GM19372 (cell line): ENCODE data around the gene DLGAP1.
"Not testable (repeated sequence)": the region's sequence is repeated elsewhere in the genome, so short reads cannot be mapped to it uniquely, and the experiment has no call there.

ENCODE experiments used
- ATAC-seq: cut with Tn5 transposase; IDR thresholded peaks from one replicate; pipeline ENCODE4 v1.9.1; 2021; ENCODE audit warnings: mild to moderate bottlenecking, low read depth, moderate library complexity; ENCODE audit not compliant: unreplicated experiment

Gene DLGAP1

DNA sequence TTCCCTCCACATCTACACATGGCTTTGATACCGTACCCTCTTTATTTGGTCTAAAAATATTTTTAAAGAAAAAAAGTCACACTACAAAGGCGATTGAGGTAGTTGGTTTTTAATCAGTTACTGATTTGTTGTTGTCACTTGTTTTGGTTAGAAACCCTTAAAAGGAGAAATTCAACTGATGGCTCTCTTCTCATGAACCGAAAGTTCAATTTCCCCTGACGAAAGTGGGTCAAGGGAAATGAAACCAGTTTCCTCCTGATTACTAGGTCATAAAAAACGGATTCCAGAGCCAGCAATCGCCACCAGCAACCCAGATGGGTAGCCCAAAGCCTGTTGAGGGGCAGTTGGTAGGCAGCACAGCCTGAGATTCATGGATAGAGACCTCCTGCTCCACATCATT lies 63.2 kb downstream of the DLGAP1 start:
- ATAC-seq = no peak

DNA sequence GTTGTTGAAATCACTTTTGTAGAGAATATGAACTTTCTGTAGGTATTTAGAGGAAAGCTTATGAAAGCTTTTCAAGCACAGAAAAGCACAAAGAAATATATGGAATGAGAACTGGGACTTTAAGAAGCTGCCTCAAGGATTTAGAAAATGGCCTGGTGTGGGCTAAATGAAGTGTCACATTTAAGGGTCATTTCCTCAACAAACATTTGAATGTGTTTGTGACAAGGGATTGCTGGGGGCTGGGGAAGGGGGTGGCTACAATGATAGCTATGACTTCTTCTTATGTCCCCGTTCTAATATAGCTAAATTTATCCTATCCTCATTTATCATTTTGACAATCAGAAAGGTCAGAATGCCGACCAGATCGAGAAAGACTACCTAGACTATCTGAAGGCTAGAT lies 69.2 kb downstream of the DLGAP1 start:
- no peak for ATAC-seq

DNA sequence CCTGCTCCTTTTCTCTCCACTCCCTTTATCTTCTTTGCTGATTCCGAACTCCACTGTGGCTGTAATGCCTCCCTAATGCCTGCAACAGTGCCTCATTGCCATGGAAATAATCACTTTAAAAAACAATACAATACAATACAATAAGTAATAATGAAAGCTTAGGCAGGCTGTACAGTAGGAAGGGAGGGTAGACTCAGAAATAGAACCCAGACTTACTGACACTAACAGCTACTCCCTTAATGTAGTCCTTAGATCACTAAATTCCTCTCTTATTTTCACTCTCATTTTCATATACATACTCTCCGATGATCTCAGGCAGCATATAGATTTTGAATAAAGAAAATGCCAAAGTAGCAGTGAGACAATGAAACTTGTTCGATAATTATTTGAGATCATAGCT lies 70.2 kb downstream of the DLGAP1 start:
- no peak for ATAC-seq

DNA sequence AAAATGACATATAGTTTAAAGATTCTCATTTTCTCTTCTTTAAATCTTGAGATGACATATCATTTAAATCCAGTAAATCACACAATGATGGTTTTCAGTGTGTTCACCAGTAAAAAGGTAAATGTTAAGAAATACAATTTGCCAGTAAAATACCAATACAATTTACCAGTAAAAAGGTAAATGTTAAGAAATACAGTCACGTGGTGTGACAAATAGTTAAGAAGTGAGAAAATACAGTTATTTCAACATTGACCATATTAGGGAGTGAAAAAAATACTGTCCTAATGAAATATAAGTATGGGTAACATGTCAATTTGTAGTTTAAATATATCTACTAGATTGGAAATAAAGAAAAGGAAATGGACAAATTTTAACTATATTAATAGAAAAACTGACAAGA lies 80.5 kb downstream of the DLGAP1 start:
- ATAC-seq = no peak

DNA sequence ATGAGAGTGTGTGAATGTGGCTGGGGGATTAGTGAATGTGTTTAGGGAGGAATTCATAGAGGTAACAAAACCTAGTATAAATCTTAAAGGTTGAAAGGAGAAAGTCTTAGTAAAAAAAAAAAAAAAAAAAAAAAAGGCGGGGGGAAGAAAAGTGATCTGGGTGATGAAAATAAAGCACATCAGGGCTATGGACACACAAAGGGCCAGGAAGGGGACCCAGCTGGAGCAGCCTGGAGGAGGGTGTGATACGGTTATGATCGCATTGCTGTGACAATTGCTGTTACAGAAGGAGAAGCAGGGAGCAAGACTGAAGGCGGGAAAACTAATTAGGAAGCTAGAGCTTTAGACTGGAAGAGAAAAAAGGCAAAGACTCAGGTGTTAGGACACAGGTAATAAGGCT lies 85.4 kb downstream of the DLGAP1 start:
- ATAC-seq = no peak

DNA sequence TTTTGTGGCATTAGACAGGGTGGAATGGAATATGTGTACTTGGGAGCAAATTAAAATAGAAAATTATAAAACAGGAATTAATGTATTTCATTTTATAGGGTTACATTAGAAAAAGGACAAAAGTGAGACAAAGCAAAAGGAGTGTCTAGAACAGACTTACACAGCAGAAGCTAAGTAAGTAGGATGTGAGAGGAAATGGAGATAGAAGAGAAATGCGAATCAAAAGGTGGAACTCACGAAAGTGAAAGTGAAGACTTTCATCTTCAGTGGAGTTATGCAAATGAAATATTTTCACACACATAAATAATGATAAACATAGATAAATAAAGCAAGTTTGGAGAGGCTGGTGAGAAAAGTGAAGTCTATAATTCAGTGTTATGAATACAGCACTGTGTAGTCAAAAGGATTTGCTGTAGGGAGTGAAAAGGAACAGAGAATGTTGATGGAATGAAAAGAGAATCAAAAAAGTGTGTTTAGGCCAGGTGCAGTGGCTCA lies 94.8 kb downstream of the DLGAP1 start:
- no peak for ATAC-seq

DNA sequence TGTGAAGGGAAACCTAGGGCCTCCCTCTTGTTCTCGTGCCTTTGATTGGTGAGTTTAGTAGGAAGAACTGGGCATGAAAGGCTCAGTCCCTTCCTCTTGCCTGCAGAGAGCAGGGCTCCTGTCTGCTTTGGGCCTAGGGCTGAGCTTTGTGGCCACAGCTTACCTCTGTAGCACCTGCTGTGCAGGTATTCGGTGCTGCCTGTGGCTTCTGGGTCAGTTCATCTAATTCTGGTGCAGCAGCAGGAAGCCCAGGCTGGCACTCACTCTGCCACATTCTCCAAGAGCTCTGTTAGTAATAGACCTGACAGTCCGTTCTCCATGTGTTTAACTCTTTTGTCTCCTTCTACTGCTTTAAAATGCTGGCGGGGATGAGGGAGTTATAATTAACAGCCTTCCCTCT lies 96.5 kb downstream of the DLGAP1 start:
- no peak for ATAC-seq

DNA sequence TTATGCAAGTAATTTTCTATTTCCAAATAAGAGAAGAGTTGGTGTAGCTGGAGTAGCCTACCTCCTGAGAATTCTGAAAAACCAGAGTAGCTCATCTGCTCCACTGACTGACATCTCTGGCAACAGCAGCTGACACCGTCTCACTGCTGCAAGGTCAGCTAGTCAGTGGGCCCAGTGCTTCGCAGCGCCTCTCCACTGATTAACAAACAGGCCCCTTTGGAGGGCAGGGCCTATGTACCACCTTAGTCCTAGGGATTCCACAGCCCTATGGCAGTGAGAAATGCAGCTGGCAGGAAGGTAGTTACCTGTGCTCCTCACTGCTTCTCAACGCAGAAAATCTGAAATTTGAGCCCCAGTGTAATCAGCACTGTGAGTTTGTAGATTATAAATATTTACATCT lies 97.5 kb downstream of the DLGAP1 start:
- ATAC-seq = no peak

DNA sequence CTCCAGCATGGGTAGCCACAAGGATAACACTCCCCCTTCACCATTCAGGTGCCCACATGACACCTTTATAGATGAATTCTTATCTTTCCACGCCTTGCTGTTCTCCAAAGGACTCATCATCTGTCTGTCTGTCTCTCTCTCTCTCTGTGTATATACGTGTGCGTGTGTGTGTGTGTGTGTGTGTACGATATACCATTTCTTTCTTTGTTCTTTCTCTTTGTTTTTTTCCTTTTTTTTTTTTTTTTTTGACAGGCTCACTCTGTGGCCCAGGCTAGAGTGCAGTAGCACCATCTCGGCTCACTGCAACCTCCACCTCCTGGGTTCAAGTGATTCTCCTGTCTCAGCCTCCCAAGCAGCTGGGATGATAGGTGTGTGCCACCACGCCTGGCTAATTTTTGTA lies 98.2 kb downstream of the DLGAP1 start:
- ATAC-seq = no peak

DNA sequence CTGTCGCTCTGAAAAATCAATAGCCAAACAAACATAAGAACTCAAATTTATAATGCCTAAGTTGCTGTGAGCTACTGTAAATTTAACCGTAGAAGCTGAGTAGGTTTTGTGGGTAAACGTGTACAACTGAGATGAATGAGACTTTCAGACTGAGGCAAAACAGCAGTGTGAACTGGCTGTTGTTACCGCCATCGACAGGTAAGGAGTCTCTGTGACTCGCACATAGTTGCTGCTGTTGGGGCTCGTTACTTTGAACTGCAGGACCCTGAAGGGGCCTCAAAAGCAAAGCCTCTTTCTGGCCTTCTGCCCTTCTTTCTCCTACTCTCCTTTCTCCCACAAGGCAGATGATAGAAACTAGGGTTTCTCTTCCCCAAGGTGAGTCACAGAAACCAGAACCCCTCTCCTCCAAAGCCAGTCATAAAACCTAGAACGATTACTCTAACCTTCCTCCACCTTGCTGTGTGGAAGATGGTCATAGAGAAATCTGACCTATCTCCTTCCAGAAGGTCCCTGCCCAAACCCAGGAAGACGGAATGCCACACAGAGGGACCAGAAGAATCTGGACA lies 101.2 kb downstream of the DLGAP1 start:
- no peak for ATAC-seq

DNA sequence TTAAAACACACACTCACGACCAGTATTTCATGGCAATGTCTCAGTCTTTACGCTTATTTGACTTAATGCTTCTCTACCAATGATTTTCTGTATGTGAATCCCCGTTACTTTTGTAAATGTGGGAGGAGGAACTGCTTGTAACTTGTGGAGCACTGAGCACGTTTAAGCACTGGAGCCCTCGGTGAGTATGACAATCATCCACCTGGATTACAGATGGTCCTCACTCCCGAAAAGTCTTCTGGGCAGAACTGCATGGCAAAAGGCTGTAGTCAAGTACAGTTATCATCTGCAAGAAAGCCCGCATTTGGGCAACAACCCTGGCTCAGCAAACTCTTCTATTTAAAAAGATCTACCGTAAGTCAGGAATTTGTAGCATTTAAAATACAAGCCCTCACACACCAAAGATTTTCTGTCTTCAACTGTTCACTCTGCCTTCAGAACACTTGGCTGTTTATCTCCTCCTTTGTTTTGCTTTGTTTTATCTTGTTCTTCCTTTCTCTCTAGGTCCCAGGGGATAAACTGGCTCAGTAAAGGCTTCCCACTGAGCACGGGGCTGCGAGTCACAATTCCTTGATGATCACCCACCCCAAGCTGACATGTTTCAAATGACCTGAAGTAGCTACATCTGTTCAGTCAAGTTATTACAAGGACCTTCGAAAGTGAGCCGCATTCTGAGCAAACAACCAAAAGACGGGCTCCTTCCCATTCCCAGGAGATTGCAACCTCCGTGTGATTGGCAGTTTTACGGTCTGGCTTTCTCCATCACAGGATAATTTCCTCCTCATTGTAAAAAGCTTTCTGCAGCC lies 102.2 kb downstream of the DLGAP1 start:
- no peak for ATAC-seq

DNA sequence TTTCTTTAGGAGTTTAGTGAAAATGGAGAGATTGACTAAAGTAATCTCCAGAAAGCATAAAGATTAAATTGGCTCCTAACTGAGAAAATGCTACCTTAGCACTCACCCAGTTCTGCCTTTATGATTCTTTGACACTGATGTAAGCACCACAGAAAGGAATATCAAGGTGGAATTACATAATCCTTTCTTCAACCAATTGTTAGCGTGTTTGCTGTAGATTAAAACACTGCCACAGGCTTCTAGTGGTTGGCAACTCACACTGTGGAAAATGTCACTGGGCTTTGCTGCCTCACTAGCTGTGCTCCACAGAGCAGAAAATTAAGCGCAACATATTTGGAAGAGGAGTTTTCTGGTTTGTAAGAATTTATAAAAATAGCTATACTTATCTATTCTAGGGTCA lies 104.1 kb downstream of the DLGAP1 start:
- ATAC-seq = no peak

DNA sequence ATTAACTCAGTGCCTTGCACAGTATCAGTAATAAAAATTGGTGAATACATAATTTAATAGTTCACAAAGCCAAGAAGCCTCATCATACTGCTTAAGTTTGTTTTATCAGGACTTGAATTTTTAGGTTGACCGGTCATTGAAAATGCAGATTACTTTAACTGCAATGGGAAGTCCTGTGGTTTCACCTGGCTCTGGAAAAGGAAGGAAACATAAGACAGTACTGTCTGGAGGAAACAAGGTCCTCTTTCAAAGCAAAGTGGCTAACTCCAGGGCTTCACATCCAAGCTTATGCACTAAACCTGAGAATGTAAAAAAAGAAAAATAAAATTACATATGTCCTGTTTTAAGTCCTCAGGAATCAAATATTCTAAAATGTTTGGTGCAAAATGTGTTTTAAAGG lies 119.7 kb downstream of the DLGAP1 start:
- no peak for ATAC-seq

DNA sequence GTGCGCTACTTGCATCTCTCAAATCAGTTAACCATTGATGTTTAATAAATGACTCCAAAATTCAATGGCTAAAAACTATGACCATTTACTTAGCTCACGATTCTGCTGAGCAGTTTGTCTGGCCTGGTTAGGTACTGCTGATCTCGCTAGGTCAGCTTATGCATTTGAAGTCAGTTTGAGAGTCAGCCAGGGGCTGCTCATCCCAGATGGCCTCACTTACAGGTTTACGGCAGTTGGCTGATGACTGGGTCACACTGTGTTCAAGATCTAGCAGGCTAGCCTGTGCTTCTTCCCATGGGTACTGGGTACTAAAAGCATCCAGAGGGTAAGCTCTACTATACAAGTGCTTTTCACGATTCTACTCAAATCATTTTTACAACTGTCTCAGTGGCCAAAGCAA lies 122.1 kb downstream of the DLGAP1 start:
- ATAC-seq = no peak

DNA sequence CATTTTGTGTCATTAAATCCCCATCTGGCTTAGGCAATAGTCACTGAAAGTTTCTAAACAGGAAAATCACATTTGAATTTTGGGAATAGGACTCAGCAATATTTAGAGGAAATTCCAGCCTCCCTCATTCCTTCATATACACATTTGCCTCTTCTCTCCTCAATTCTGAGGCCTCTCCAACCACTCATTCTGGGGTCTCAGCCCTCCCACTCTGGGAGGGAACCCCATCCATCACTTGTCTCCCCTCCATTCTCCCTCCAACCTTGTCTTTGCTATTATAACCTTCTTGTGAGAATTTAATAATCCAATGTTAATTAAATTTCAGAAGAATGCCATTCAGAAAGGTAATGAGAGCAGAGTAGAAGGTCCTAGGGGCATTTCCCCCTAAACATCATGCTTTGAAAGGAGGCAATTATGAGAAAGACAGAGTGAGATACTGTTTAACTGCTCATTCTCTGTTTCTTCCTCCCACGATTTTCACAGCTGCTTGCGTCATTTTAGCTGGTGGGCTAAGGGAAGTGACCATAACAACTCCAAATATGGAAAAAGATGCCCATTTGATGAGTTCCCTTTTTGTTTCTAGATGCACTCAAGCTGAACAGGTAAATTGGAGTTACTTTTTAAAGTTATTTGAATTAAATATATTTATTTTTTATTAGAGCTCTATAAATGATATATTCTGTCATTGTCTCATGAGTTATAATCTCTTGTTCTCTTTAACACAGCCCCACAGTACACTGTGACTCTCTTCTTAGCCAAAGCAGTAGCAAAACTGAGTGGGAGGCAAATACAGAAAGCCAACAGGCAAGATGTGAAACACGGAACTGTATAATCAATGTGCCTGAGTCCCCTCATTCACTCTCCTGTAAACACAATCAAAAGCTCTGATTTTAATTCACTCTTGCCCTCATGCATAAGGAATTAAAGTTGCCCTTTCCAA lies 135.1 kb downstream of the DLGAP1 start:
- no peak for ATAC-seq

DNA sequence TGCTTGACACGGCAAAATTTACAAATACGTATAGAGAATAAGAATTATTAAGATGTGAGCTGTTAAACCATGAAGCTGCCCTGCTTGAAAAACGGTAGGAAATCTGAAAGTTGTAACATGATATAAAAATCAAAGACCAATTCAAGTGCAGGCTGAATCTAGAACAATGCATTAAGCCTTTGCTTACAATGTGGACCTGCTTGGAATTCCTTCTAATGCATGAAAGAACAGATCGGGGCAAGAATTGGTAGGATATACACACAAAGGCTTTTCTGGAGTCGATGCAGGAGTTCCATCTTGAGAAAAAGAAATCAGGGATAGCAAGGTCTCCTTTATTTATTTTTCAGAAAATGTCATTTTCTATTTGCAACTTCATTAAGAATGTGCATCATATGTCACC lies 136.8 kb downstream of the DLGAP1 start:
- ATAC-seq = no peak

DNA sequence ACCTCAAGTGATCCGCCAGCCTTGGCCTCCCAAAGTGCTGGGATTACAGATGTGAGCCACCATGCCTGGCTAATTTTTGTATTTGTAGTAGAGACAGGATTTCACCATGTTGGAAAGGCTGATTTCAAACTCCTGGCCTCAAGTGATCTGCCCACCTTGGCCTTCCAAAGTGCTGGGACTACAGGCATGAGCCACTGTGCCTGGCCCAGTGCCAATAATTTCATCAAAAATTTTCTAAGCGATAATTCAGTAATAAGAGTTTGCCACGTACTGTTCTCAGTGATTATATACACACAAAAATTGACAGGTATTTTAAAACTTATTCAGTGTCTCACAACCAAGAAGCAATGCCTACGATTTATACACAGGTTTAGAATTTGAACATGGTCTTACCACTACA lies 143.2 kb downstream of the DLGAP1 start:
- not testable (repeated sequence) for ATAC-seq

DNA sequence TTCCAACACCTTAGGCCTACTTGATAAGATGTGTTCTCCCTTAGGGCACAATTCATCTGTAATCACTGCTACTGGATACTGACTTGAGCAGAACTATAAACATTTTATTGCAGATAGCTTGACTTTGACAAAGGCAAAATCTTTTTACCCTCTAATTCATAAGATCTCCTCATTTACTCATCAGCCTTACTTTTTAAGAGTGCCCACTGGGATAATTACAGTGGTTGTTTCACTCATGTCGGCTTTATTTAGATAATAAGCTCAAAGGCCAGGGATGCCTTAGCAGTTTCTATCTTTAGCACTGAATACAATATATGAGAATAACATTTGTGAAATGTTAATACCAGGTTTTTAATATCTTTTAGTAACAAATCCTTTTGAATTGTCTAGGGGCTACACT lies 144.0 kb downstream of the DLGAP1 start:
- ATAC-seq = no peak

DNA sequence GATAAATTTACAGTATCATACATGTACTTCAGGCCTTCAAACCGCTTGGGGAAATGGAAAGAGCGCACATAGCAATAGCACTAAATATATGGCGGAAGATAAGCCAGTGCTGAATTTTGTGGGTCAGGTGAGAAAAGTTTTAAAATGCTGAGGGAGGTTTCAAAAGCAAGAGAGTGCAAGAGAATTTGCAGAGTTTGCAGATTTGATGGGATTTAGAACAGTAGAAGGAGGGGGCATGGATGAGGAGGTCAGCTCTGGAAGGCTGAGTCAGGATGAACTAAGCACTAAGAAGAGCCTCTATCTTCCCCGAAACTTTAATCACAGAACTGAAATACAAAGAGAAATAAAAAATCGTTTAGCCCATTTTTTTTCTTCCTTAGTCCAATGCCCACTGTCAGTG lies 145.9 kb downstream of the DLGAP1 start:
- no peak for ATAC-seq

DNA sequence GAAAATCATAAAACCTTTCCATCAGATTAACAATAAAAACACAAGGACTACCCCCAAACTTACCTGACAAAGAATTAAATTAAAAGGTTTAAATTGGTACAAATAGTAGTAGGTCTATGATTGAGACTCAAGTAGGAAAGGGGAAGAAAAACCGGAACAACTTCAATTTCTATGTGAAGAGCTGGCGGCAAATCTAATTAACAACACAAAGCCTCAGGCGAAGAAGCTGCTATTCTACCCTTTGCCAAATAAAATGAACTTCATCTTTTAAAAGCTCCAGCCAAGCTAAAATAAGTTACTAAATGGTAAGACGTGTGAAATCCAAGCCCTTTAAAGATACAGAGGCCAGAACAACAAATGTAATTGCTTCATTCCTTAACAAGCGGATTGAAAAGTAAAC lies 146.5 kb downstream of the DLGAP1 start:
- no peak for ATAC-seq

DNA sequence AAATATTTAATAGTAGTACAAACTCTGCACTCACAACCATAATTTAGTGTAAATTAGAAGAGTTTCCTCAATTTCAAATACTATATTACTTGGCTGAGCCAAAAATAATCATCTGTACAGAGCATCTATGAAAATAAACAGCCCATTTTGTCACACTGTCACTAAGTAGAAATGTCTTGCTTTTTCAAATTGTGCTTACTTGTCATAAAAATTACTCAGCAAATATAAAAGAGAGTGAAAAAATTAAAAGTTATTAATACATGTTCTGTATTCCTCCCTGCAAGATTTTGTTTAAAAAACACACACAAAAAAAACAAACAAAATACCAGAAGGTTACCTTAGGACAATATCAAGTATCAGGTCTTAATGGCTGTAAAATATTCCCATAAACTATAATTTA lies 155.7 kb downstream of the DLGAP1 start:
- ATAC-seq = no peak
